Peyer's patch (tissue), 4 donors: ENCODE results near the gene ZNF776.

Source experiments
- POLR2A ChIP-seq, 2 donors: fragments of 450-650 bp; IDR thresholded peaks; one replicate each; pipeline ENCODE4 v1.5.1; 2017; ENCODE audit warnings: antibody characterized with exemption in 2 of 2, mild to moderate bottlenecking in 2 of 2, moderate library complexity in 2 of 2
- TF ChIP-seq, protein P1 (sequence below), 6 experiments: fragments of 450-650 bp in 4 of 6; fragments of 200-600 bp in 2 of 6; sonication (generic) in 1 of 6; IDR thresholded peaks; one replicate each; pipeline ENCODE4 v1.5.1; 2017 to 2019; ENCODE audit warnings: antibody characterized with exemption in 6 of 6, mild to moderate bottlenecking in 3 of 6, moderate library complexity in 1 of 6

DNA sequence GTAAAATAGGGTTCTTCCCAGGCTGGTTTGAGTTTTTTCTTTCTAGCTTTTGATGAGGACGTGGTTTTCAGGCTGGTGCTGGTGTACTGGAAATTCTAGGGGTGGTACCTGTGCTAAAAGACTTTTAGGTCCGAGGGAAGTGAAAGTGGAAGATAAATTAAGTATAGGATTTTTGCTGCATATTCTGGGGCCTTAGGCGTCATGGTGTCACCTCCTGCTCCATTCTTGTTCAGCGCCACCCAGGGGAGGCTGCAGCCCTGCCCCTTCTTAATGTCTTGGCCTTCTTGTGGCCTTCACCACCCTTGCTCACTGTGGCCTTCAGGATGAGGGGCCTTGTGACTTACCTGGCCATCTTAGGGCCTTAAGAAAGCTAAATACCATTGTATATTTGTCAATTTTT is 55.7 kb downstream of the ZNF776 start:
- TF ChIP-seq, protein P1, sequence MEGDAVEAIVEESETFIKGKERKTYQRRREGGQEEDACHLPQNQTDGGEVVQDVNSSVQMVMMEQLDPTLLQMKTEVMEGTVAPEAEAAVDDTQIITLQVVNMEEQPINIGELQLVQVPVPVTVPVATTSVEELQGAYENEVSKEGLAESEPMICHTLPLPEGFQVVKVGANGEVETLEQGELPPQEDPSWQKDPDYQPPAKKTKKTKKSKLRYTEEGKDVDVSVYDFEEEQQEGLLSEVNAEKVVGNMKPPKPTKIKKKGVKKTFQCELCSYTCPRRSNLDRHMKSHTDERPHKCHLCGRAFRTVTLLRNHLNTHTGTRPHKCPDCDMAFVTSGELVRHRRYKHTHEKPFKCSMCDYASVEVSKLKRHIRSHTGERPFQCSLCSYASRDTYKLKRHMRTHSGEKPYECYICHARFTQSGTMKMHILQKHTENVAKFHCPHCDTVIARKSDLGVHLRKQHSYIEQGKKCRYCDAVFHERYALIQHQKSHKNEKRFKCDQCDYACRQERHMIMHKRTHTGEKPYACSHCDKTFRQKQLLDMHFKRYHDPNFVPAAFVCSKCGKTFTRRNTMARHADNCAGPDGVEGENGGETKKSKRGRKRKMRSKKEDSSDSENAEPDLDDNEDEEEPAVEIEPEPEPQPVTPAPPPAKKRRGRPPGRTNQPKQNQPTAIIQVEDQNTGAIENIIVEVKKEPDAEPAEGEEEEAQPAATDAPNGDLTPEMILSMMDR (IDR thresholded peaks at IDR 0.05) = no peak
- no peak for TF ChIP-seq POLR2A (IDR thresholded peaks at IDR 0.05)
